HepG2 (cell line): ENCODE results near the gene WDR3. TPM values are rescaled to one million over a fixed set of nuclear protein-coding genes. Genes with fewer than 3 reads are reported as not detected.
A peak's percentile ranks its signal among the peaks of the same experiment; 100 is the strongest.

Source experiments
- ATAC-seq: fragments of 200-7000 bp; cut with Tn5 transposase; 3 replicates; pipeline ENCODE4 v1.9.1; 2020; ENCODE audit warnings: mild to moderate bottlenecking, moderate library complexity
- BruUV-seq: library from RNA; stranded (reverse); fragments of 400-500 nt; replicated peaks from 2 replicates; lab custom pipeline; 2021; lab: Mats Ljungman, UMichigan
- CTCF ChIA-PET: fragments of 300-600 bp; formaldehyde crosslinking; extraction: SDS; loops from one replicate; lab custom pipeline; 2021; ENCODE audit warnings: low total read pairs, inconsistent platforms, low intra/inter-chr PET ratio; lab: Yijun Ruan, JAX
- POLR2A ChIA-PET: fragments of 350-600 bp; sonication (Branson Sonifier 250); formaldehyde crosslinking; loops from one replicate; lab custom pipeline; 2020; ENCODE audit warnings: antibody characterized with exemption, inconsistent platforms; lab: Yijun Ruan, JAX
- DNase-seq: peaks from one replicate; pipeline ENCODE4 v3.0.0-alpha.2; 2015; ENCODE audit warnings: low spot score
- FAIRE-seq: peaks from 3 replicates; lab custom pipeline; 2011; peaks lifted over from hg19 to GRCh38; lab: Jason Lieb, UNC
- H2AFZ ChIP-seq: one replicate; pipeline ENCODE4 v1.6.1; 2011; ENCODE audit warnings: low read length, inconsistent platforms
- H3K27ac ChIP-seq: fragments of 300-600 bp; 3 replicates; pipeline ENCODE4 v1.8.0; 2011; ENCODE audit warnings: mixed run types, mild to moderate bottlenecking, mixed read lengths, low read length, inconsistent platforms; ENCODE audit not compliant: insufficient read depth; ENCODE audit errors: extremely low read length
- H3K27me3 ChIP-seq, 2 experiments: fragments of 200-600 bp in 1 of 2; 2 replicates in 1 of 2; 3 replicates in 1 of 2; pipeline versions ENCODE4 v1.6.0 to v1.8.0; 2011; ENCODE audit warnings: low read length in 2 of 2, mild to moderate bottlenecking in 2 of 2, moderate library complexity in 2 of 2, inconsistent platforms in 1 of 2; ENCODE audit not compliant: insufficient read depth in 2 of 2, control insufficient read depth in 1 of 2
- H3K36me3 ChIP-seq, 2 experiments: fragments of 200-600 bp in 1 of 2; replicated peaks in 1 of 2; 2 replicates in 1 of 2; 3 replicates in 1 of 2; pipeline versions ENCODE4 v1.5.1 to v1.8.0; 2011; ENCODE audit warnings: low read length in 2 of 2, inconsistent platforms in 1 of 2; ENCODE audit not compliant: insufficient read depth in 2 of 2, control insufficient read depth in 1 of 2
- H3K4me1 ChIP-seq: 2 replicates; pipeline ENCODE4 v1.5.1; 2012; ENCODE audit warnings: low read length, inconsistent platforms; ENCODE audit not compliant: insufficient read depth
- H3K4me2 ChIP-seq: 2 replicates; pipeline ENCODE4 v1.6.0; 2011; ENCODE audit warnings: low read depth, low read length, inconsistent platforms
- H3K4me3 ChIP-seq, 3 experiments: fragments of 200-600 bp in 1 of 3; sonication (generic), shearing (Covaris generic) in 1 of 3; replicated peaks in 1 of 3; 2 replicates each; pipeline ENCODE4 v1.5.1; 2011 to 2016; ENCODE audit warnings: low read length in 3 of 3, inconsistent platforms in 2 of 3, low read depth in 2 of 3, mild to moderate bottlenecking in 2 of 3, control low read depth in 1 of 3, mixed read lengths in 1 of 3; ENCODE audit not compliant: insufficient read depth in 1 of 3
- H3K79me2 ChIP-seq: one replicate; pipeline ENCODE4 v1.6.1; 2011; ENCODE audit warnings: low read length, inconsistent platforms; ENCODE audit not compliant: insufficient read depth
- H3K9ac ChIP-seq: 2 replicates; pipeline ENCODE4 v1.6.0; 2011; ENCODE audit warnings: mild to moderate bottlenecking, low read depth, low read length, inconsistent platforms; ENCODE audit not compliant: insufficient read depth
- H3K9me3 ChIP-seq: 2 replicates; pipeline ENCODE4 v1.5.1; 2012; ENCODE audit warnings: mild to moderate bottlenecking, low read length
- H4K20me1 ChIP-seq: 2 replicates; pipeline ENCODE4 v1.6.0; 2011; ENCODE audit warnings: inconsistent platforms, mild to moderate bottlenecking, low read length, moderate library complexity; ENCODE audit not compliant: insufficient read depth
- ATF7 ChIP-seq, 2 experiments: fragments of 450-650 bp in 1 of 2; sonication (generic) in 1 of 2; formaldehyde crosslinking in 1 of 2; IDR thresholded peaks; 2 replicates each; pipeline versions ENCODE4 v1.4.0 to v1.6.1; 2016 to 2020; ENCODE audit warnings: antibody characterized with exemption in 1 of 2, mild to moderate bottlenecking in 1 of 2, missing genetic modification reagents in 1 of 2
- NFYB ChIP-seq: sonication (generic); formaldehyde crosslinking; IDR thresholded peaks from 2 replicates; pipeline ENCODE4 v1.4.0; 2020; ENCODE audit warnings: missing genetic modification reagents
- PHF8 ChIP-seq: sonication (generic); formaldehyde crosslinking; IDR thresholded peaks from 2 replicates; pipeline ENCODE4 v1.5.0; 2020; ENCODE audit warnings: missing genetic modification reagents
- POGZ ChIP-seq: sonication (generic); formaldehyde crosslinking; IDR thresholded peaks from 2 replicates; pipeline ENCODE4 v1.4.0; 2020; ENCODE audit warnings: mild to moderate bottlenecking, missing genetic modification reagents
- PREB ChIP-seq: sonication (generic); formaldehyde crosslinking; IDR thresholded peaks from 2 replicates; pipeline ENCODE4 v1.4.0; 2020; ENCODE audit warnings: missing genetic modification reagents
- SNAI1 ChIP-seq: sonication (generic); formaldehyde crosslinking; IDR thresholded peaks from 2 replicates; pipeline ENCODE4 v1.5.0; 2020; ENCODE audit warnings: mild to moderate bottlenecking, missing genetic modification reagents, borderline replicate concordance
- TP53 ChIP-seq: sonication (generic); formaldehyde crosslinking; conservative IDR thresholded peaks from 2 replicates; pipeline ENCODE4 v1.4.0; 2020; ENCODE audit warnings: missing genetic modification reagents
- ZBTB46 ChIP-seq: sonication (generic); formaldehyde crosslinking; IDR thresholded peaks from 2 replicates; pipeline ENCODE4 v1.4.0; 2020; ENCODE audit warnings: mild to moderate bottlenecking, missing genetic modification reagents, borderline replicate concordance
- ZMYM3 ChIP-seq: sonication (generic); formaldehyde crosslinking; IDR thresholded peaks from 2 replicates; pipeline ENCODE4 v1.5.1; 2020; ENCODE audit warnings: mild to moderate bottlenecking, missing genetic modification reagents
- ZNF101 ChIP-seq: sonication (generic); formaldehyde crosslinking; IDR thresholded peaks from 2 replicates; pipeline ENCODE4 v1.4.0; 2020; ENCODE audit warnings: mild to moderate bottlenecking, low read depth, missing genetic modification reagents, borderline replicate concordance
- ZNF318 ChIP-seq: sonication (generic); formaldehyde crosslinking; IDR thresholded peaks from 2 replicates; pipeline ENCODE4 v1.4.0; 2020; ENCODE audit warnings: mild to moderate bottlenecking, missing genetic modification reagents
- ZNF672 ChIP-seq: sonication (generic); formaldehyde crosslinking; IDR thresholded peaks from 2 replicates; pipeline ENCODE4 v1.8.1; 2022; ENCODE audit warnings: missing genetic modification reagents
- ZNF772 ChIP-seq: sonication (generic); formaldehyde crosslinking; IDR thresholded peaks from 2 replicates; pipeline ENCODE4 v1.5.0; 2020; ENCODE audit warnings: mild to moderate bottlenecking, missing genetic modification reagents
- WGBS: methylation state at CpG from one replicate; pipeline ENCODE4 v1.1.6; 2017; ENCODE audit warnings: low lambda C conversion rate; 5-methylcytosine and 5-hydroxymethylcytosine counted together
- in situ Hi-C: cut with HindIII; loops from 2 replicates; pipeline ENCODE4 v1.10.0; 2017; ENCODE audit warnings: low pct_unique_long_range_greater_than_20kb; ENCODE audit not compliant: extremely low pct_ligation_motif_present
- intact Hi-C: fragments of 100-400 bp; cut with micrococcal nuclease; formaldehyde crosslinking; loops from one replicate; pipeline ENCODE4 v1.10.0; 2022; ENCODE audit not compliant: unreplicated experiment
- polyA plus RNA-seq, 8 experiments: library from polyadenylated mRNA; depleted of rRNA in 3 of 8; stranded (reverse) in 7 of 8; unstranded in 1 of 8; fragments of >200 nt; fragmentation: Illumina TruSeq in 4 of 8; extraction: Trizol in 4 of 8; gene quantifications; 2 replicates each; pipeline versions ENCODE4 v1.2.1 to v1.2.3, GENCODE V29; 2011 to 2016; ENCODE audit warnings: low read depth in 4 of 8, missing spikeins in 1 of 8, mixed read lengths in 1 of 8; ENCODE audit not compliant: insufficient read depth in 1 of 8
- total RNA-seq, 5 experiments: library from RNA; depleted of rRNA; stranded (reverse); fragments of >200 nt; fragmentation: Illumina TruSeq; extraction: Trizol; gene quantifications; 2 replicates each; pipeline ENCODE4 v1.2.3, GENCODE V29; 2016; ENCODE audit warnings: low read depth in 1 of 5

The WDR3 gene
- total and polyA plus RNA-seq, 2 of the 13 experiments (the other 11 are each of a cell fraction or from before 2014, with no cell fraction given), result 15.9 to 55.5 TPM

- Histone ChIP-seq H3K9ac (peak overlapping the region; percentile 88), H3K36me3 (peaks cover 0 to 9% of the 10 kb centered on the region in 2 experiments; a peak in 1 of 5 replicates), H3K4me3 (peak overlapping the region; percentile 81 to 98 (median 94)), H3K4me2 (peak overlapping the region; percentile 80), H3K27ac (peak overlapping the region; percentile 77), H4K20me1 (peaks cover 3% of the 10 kb centered on the region; the same call in 1 of the 2 replicates), H3K79me2 (peaks cover 80% of the 10 kb centered on the region), H3K27me3 (no peaks in the 10 kb centered on the region; a peak in 1 of 5 replicates), H2AFZ (peak overlapping the region; percentile 77), H3K9me3 (no peaks in the 10 kb centered on the region), H3K4me1 (peaks cover 48% of the 10 kb centered on the region)
- BruUV-seq, result no TSS peak
- DNase-seq (peak; percentile 69), FAIRE-seq (peak; percentile 71), ATAC-seq (peak; percentile 90)
- CTCF ChIA-PET, result no interaction called here
- in situ Hi-C loops (no loop called here), intact Hi-C loops (no loop called here)
- POLR2A ChIA-PET, result interaction anchor here (0.6 to 1.6 kb wide), 3 partner anchors 14 to 107 kb away, joined by 3 to 9 read pairs (median 5); no protein-coding TSS in a partner anchor
- WGBS, result 0% methylated on average over 8 of the region's 24 CpGs
- TF ChIP-seq ZNF318 (CRISPR knock-in tag) (0 out of 2 replicates have a peak, but pooled peaks have one; percentile 58), SNAI1 (peak; percentile 64; the same call in 1 of the 2 replicates), PREB (CRISPR knock-in tag) (no peak), ZBTB46 (CRISPR knock-in tag) (0 out of 2 replicates have a peak, but pooled peaks have one; percentile 24), PHF8 (CRISPR knock-in tag) (no peak), ATF7 (IDR thresholded peaks at IDR 0.05) (no peak), ATF7 (CRISPR knock-in tag; IDR thresholded peaks at IDR 0.05) (no peak), ZNF101 (CRISPR knock-in tag) (0 out of 2 replicates have a peak, but pooled peaks have one; percentile 11), TP53 (no peak), ZNF772 (CRISPR knock-in tag) (peak; percentile 50; the same call in 1 of the 2 replicates), NFYB (no peak), POGZ (CRISPR knock-in tag) (0 out of 2 replicates have a peak, but pooled peaks have one; percentile 31), ZMYM3 (CRISPR knock-in tag) (no peak), ZNF672 (CRISPR knock-in tag) (no peak)
Observed at GRCh38 chr1:117928881-117929342, 627 bp upstream of the WDR3 start.
